Measurements from ENCODE around the gene WDR86.

Gene WDR86

GRCh38 chr7:151404216-151405011 lies 5.4 kb downstream of the WDR86 start:
- no peak overlapping the region for H3K4me3 ChIP-seq (ENCODE audit: low read length in 2 of 2)
- H3K27ac ChIP-seq (ENCODE audit: low read length): no peak overlapping the region
- H3K36me3 ChIP-seq (ENCODE audit: control insufficient read depth in 2 of 2, insufficient read depth in 2 of 2, low read length in 2 of 2): no peaks in the 10 kb centered on the region

GRCh38 chr7:151403764-151404163 lies 6.1 kb downstream of the WDR86 start:
- Histone ChIP-seq H3K4me1 (ENCODE audit: control insufficient read depth, insufficient read depth, low read length) (peaks cover 4% of the 10 kb centered on the region), H3K9me3 (ENCODE audit: control insufficient read depth in 2 of 2, low read length in 2 of 2) (no peaks in the 10 kb centered on the region), H3K36me3 (ENCODE audit: control insufficient read depth in 2 of 2, insufficient read depth in 2 of 2, low read length in 2 of 2) (no peaks in the 10 kb centered on the region), H3K27me3 (ENCODE audit: control insufficient read depth in 1 of 2, insufficient read depth in 2 of 2, low read length in 2 of 2) (peaks cover 5 to 7% of the 10 kb centered on the region in 2 donors), H3K27ac (ENCODE audit: low read length) (no peak overlapping the region), H3K4me3 (ENCODE audit: low read length in 2 of 2) (no peak overlapping the region), H3K9ac (ENCODE audit: low read length in 2 of 2) (no peak overlapping the region)

More at GRCh38 chr7:151404216-151405011, 5.4 kb downstream of the WDR86 start:
- peaks cover 10 to 11% of the 10 kb centered on the region in 2 donors for H3K27me3 ChIP-seq (ENCODE audit: control insufficient read depth in 1 of 2, insufficient read depth in 2 of 2, low read length in 2 of 2)
- H3K4me1 ChIP-seq (ENCODE audit: control insufficient read depth, insufficient read depth, low read length): peaks cover 5% of the 10 kb centered on the region
- no peaks in the 10 kb centered on the region for H3K9me3 ChIP-seq (ENCODE audit: control insufficient read depth in 2 of 2, low read length in 2 of 2)
- H3K9ac ChIP-seq (ENCODE audit: low read length in 2 of 2): no peak overlapping the region

GRCh38 chr7:151402029-151402835 lies 7.6 kb downstream of the WDR86 start:
- H3K27me3 ChIP-seq (ENCODE audit: control insufficient read depth in 1 of 2, insufficient read depth in 2 of 2, low read length in 2 of 2): peaks cover 0 to 2% of the 10 kb centered on the region in 2 donors
- H3K4me3 ChIP-seq (ENCODE audit: low read length in 2 of 2): no peak overlapping the region
- H3K9me3 ChIP-seq (ENCODE audit: control insufficient read depth in 2 of 2, low read length in 2 of 2): no peaks in the 10 kb centered on the region
- H3K9ac ChIP-seq (ENCODE audit: low read length in 2 of 2): no peak overlapping the region
- H3K36me3 ChIP-seq (ENCODE audit: control insufficient read depth in 2 of 2, insufficient read depth in 2 of 2, low read length in 2 of 2): no peaks in the 10 kb centered on the region
- H3K27ac ChIP-seq (ENCODE audit: low read length): no peak overlapping the region
- no peaks in the 10 kb centered on the region for H3K4me1 ChIP-seq (ENCODE audit: control insufficient read depth, insufficient read depth, low read length)

GRCh38 chr7:151400626-151401315 lies 9.1 kb downstream of the WDR86 start:
- Histone ChIP-seq H3K27me3 (ENCODE audit: control insufficient read depth in 1 of 2, insufficient read depth in 2 of 2, low read length in 2 of 2) (peaks cover 0 to 2% of the 10 kb centered on the region in 2 donors), H3K27ac (ENCODE audit: low read length) (no peak overlapping the region)

GRCh38 chr7:151399906-151400305 lies 9.9 kb downstream of the WDR86 start:
- no peak overlapping the region for H3K4me3 ChIP-seq (ENCODE audit: low read length in 2 of 2)
- H3K4me1 ChIP-seq (ENCODE audit: control insufficient read depth, insufficient read depth, low read length): no peaks in the 10 kb centered on the region
- H3K9me3 ChIP-seq (ENCODE audit: control insufficient read depth in 2 of 2, low read length in 2 of 2): no peaks in the 10 kb centered on the region
- H3K36me3 ChIP-seq (ENCODE audit: control insufficient read depth in 2 of 2, insufficient read depth in 2 of 2, low read length in 2 of 2): no peaks in the 10 kb centered on the region
- H3K27ac ChIP-seq (ENCODE audit: low read length): no peak overlapping the region
- peaks cover 0 to 2% of the 10 kb centered on the region in 2 donors for H3K27me3 ChIP-seq (ENCODE audit: control insufficient read depth in 1 of 2, insufficient read depth in 2 of 2, low read length in 2 of 2)
- H3K9ac ChIP-seq (ENCODE audit: low read length in 2 of 2): no peak overlapping the region

More at GRCh38 chr7:151400626-151401315, 9.1 kb downstream of the WDR86 start:
- Histone ChIP-seq H3K4me3 (ENCODE audit: low read length in 2 of 2) (no peak overlapping the region), H3K4me1 (ENCODE audit: control insufficient read depth, insufficient read depth, low read length) (no peaks in the 10 kb centered on the region), H3K9ac (ENCODE audit: low read length in 2 of 2) (no peak overlapping the region), H3K36me3 (ENCODE audit: control insufficient read depth in 2 of 2, insufficient read depth in 2 of 2, low read length in 2 of 2) (no peaks in the 10 kb centered on the region), H3K9me3 (ENCODE audit: control insufficient read depth in 2 of 2, low read length in 2 of 2) (no peaks in the 10 kb centered on the region)

- H3K27ac ChIP-seq (ENCODE audit: low read length): no peak overlapping the region
- no peak overlapping the region for H3K4me3 ChIP-seq (ENCODE audit: low read length in 2 of 2)
- H3K9ac ChIP-seq (ENCODE audit: low read length in 2 of 2): no peak overlapping the region
- peaks cover 0 to 2% of the 10 kb centered on the region in 2 donors for H3K27me3 ChIP-seq (ENCODE audit: control insufficient read depth in 1 of 2, insufficient read depth in 2 of 2, low read length in 2 of 2)
- no peaks in the 10 kb centered on the region for H3K9me3 ChIP-seq (ENCODE audit: control insufficient read depth in 2 of 2, low read length in 2 of 2)
- no peaks in the 10 kb centered on the region for H3K4me1 ChIP-seq (ENCODE audit: control insufficient read depth, insufficient read depth, low read length)
- H3K36me3 ChIP-seq (ENCODE audit: control insufficient read depth in 2 of 2, insufficient read depth in 2 of 2, low read length in 2 of 2): no peaks in the 10 kb centered on the region
Measured at GRCh38 chr7:151399305-151399601, 10.6 kb downstream of the WDR86 start.

- no peaks in the 10 kb centered on the region for H3K9me3 ChIP-seq (ENCODE audit: control insufficient read depth in 2 of 2, low read length in 2 of 2)
Measured at GRCh38 chr7:151398446-151399304, 11.2 kb downstream of the WDR86 start.

GRCh38 chr7:151397026-151397425 lies 12.8 kb downstream of the WDR86 start:
- no peaks in the 10 kb centered on the region for H3K4me1 ChIP-seq (ENCODE audit: control insufficient read depth, insufficient read depth, low read length)
- no peak overlapping the region for H3K9ac ChIP-seq (ENCODE audit: low read length in 2 of 2)
- H3K36me3 ChIP-seq (ENCODE audit: control insufficient read depth in 2 of 2, insufficient read depth in 2 of 2, low read length in 2 of 2): no peaks in the 10 kb centered on the region
- H3K4me3 ChIP-seq (ENCODE audit: low read length in 2 of 2): no peak overlapping the region
- peaks cover 0 to 5% of the 10 kb centered on the region in 2 donors for H3K27me3 ChIP-seq (ENCODE audit: control insufficient read depth in 1 of 2, insufficient read depth in 2 of 2, low read length in 2 of 2)
- H3K9me3 ChIP-seq (ENCODE audit: control insufficient read depth in 2 of 2, low read length in 2 of 2): no peaks in the 10 kb centered on the region
- no peak overlapping the region for H3K27ac ChIP-seq (ENCODE audit: low read length)

More at GRCh38 chr7:151398446-151399304, 11.2 kb downstream of the WDR86 start:
- Histone ChIP-seq H3K27me3 (ENCODE audit: control insufficient read depth in 1 of 2, insufficient read depth in 2 of 2, low read length in 2 of 2) (peaks cover 0 to 2% of the 10 kb centered on the region in 2 donors), H3K27ac (ENCODE audit: low read length) (no peak overlapping the region), H3K4me3 (ENCODE audit: low read length in 2 of 2) (no peak overlapping the region), H3K4me1 (ENCODE audit: control insufficient read depth, insufficient read depth, low read length) (no peaks in the 10 kb centered on the region), H3K36me3 (ENCODE audit: control insufficient read depth in 2 of 2, insufficient read depth in 2 of 2, low read length in 2 of 2) (no peaks in the 10 kb centered on the region), H3K9ac (ENCODE audit: low read length in 2 of 2) (no peak overlapping the region)

- Histone ChIP-seq H3K27ac (ENCODE audit: low read length) (no peak overlapping the region), H3K4me3 (ENCODE audit: low read length in 2 of 2) (no peak overlapping the region), H3K9me3 (ENCODE audit: control insufficient read depth in 2 of 2, low read length in 2 of 2) (no peaks in the 10 kb centered on the region), H3K27me3 (ENCODE audit: control insufficient read depth in 1 of 2, insufficient read depth in 2 of 2, low read length in 2 of 2) (peaks cover 0 to 5% of the 10 kb centered on the region in 2 donors), H3K36me3 (ENCODE audit: control insufficient read depth in 2 of 2, insufficient read depth in 2 of 2, low read length in 2 of 2) (no peaks in the 10 kb centered on the region), H3K4me1 (ENCODE audit: control insufficient read depth, insufficient read depth, low read length) (no peaks in the 10 kb centered on the region), H3K9ac (ENCODE audit: low read length in 2 of 2) (no peak overlapping the region)
Measured at GRCh38 chr7:151396328-151396970, 13.4 kb downstream of the WDR86 start.

- Histone ChIP-seq H3K4me3 (ENCODE audit: low read length in 2 of 2) (no peak overlapping the region), H3K4me1 (ENCODE audit: control insufficient read depth, insufficient read depth, low read length) (no peaks in the 10 kb centered on the region), H3K9me3 (ENCODE audit: control insufficient read depth in 2 of 2, low read length in 2 of 2) (no peaks in the 10 kb centered on the region), H3K27me3 (ENCODE audit: control insufficient read depth in 1 of 2, insufficient read depth in 2 of 2, low read length in 2 of 2) (peaks cover 2 to 3% of the 10 kb centered on the region in 2 donors), H3K36me3 (ENCODE audit: control insufficient read depth in 2 of 2, insufficient read depth in 2 of 2, low read length in 2 of 2) (no peaks in the 10 kb centered on the region), H3K27ac (ENCODE audit: low read length) (no peak overlapping the region), H3K9ac (ENCODE audit: low read length in 2 of 2) (no peak overlapping the region)
Measured at GRCh38 chr7:151395036-151395367, 14.8 kb downstream of the WDR86 start.

Data from stomach smooth muscle (tissue), 2 donors.